Measurements from ENCODE around the gene PAK1. TPM values are rescaled to one million over a fixed set of nuclear protein-coding genes. Genes with fewer than 3 reads are reported as not detected.
A peak's percentile ranks its signal among the peaks of the same experiment; 100 is the strongest.

Gene PAK1
- total and polyA plus RNA-seq, 2 of the 4 experiments (the other 2 are of a cell fraction): 34.3 to 60.6 TPM

DNA sequence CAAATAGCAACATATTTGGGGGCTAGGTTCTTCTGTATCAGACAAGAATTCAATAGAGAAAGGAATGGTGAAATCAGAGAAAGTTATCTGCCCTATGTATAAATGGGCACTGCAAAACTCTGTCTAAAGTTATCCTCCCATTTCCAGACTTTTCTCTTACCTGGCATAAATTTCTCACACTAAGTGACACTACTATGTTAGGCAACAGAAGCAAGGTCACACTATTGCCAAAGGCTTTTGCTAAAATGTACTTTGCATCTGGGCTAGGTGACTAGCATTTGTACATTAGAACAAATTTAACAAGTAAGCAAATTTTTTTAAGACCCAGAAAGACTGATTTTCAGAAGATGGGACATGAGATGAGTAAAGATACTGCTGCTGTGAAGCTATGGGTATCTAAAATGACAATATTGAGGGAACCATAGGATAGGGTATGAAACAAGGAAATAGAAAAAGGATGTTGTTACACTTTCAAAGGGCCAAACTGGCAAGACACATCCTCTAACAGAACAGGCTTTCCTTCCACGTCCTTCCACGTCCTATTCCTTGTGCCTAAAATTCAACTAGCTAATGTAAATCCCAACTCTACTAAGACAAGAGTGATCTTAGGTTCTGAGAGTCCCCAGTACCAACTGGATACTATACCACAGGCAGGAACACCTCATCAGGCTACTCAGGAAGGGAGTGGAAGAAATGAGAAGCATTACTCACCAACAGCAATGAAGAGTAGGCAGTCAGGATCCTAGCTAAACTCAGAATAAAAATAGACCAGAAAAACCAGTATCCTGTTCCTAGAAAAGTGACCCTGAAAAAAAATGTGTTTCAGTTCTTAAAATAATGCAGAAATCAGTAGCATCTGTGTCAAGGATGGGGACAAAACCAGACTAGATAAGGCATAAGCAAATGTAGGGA lies 195.0 kb downstream of the PAK1 start (continued):
- no peak for TF ChIP-seq MAFK (IDR thresholded peaks at IDR 0.05; ENCODE audit: low read depth, low read length)

- Histone ChIP-seq H3K9ac (ENCODE audit: low read depth, low read length) (no peak overlapping the region), H3K18ac (ENCODE audit: low read depth, low read length) (no peak overlapping the region), H2AFZ (replicated peaks; ENCODE audit: low read length, poor library complexity) (no peak overlapping the region), H3K4me1 (ENCODE audit: control insufficient read depth, insufficient read depth, low read length) (peaks cover 2% of the 10 kb centered on the region; the same call in 1 of the 2 replicates), H3K4ac (ENCODE audit: low read depth, low read length) (no peak overlapping the region), H4K5ac (ENCODE audit: low read depth, low read length) (no peak overlapping the region), H3K4me2 (ENCODE audit: low read depth, low read length) (no peak overlapping the region), H2AK9ac (replicated peaks; ENCODE audit: low read depth, low read length, poor library complexity) (no peak overlapping the region), H2AK5ac (ENCODE audit: low read depth, low read length) (no peak overlapping the region), H2BK20ac (ENCODE audit: low read depth, low read length) (no peak overlapping the region), H3K79me1 (ENCODE audit: low read depth in 1 of 2, low read length in 2 of 2) (no peaks in the 10 kb centered on the region), H3K36me3 (ENCODE audit: control insufficient read depth, insufficient read depth, low read length) (no peaks in the 10 kb centered on the region), H3K23ac (ENCODE audit: low read depth, low read length) (no peak overlapping the region), H4K20me1 (ENCODE audit: insufficient read depth, low read length) (no peaks in the 10 kb centered on the region), H3K27ac (ENCODE audit: insufficient read depth, low read length) (no peak overlapping the region), H3K9me1 (ENCODE audit: insufficient read depth, low read length) (0 out of 2 replicates have a peak, but pooled peaks cover 2% of the 10 kb centered on the region), H2BK15ac (ENCODE audit: low read depth, low read length) (no peak overlapping the region), H4K91ac (ENCODE audit: insufficient read depth, low read depth, low read length) (no peak overlapping the region), H2BK5ac (ENCODE audit: low read depth, low read length, poor library complexity, severe bottlenecking) (no peak overlapping the region), H4K8ac (ENCODE audit: low read depth in 2 of 2, low read length in 2 of 2) (no peak overlapping the region), H3K4me3 (ENCODE audit: insufficient read depth, low read depth, low read length) (no peak overlapping the region), H3K27me3 (ENCODE audit: control insufficient read depth, insufficient read depth, low read length) (no peaks in the 10 kb centered on the region), H3K14ac (replicated peaks; ENCODE audit: low read depth, low read length) (no peak overlapping the region), H3K56ac (ENCODE audit: extremely low read depth, insufficient read depth, low read length) (no peak overlapping the region), H3K9me3 (ENCODE audit: control insufficient read depth, insufficient read depth, low read length) (no peaks in the 10 kb centered on the region), H2BK120ac (ENCODE audit: low read depth, low read length) (no peak overlapping the region)
- ATAC-seq (ENCODE audit: low read depth) (no peak), DNase-seq (peak; percentile 7)
- in situ Hi-C loops (cut with MboI; ENCODE audit: low sequenced_read_pairs) (no loop called here), dilution Hi-C loops (cut with HindIII; ENCODE audit: low sequenced_read_pairs, unreplicated experiment) (no loop called here), intact Hi-C loops (cut with micrococcal nuclease) (no loop called here)
- no TSS peak for BruUV-seq (replicated peaks)
- ChIA-PET CTCF (no interaction called here), POLR2A (ENCODE audit: unreplicated experiment) (no interaction called here)
- 83% methylated on average over 2 of the region's 2 CpGs; no CpG with 5 or more reads in 1 of the 2 experiments for WGBS, 2 experiments (ENCODE audit: extremely low coverage in 2 of 2, insufficient read length in 1 of 2)
- TF ChIP-seq RFX5 (IDR thresholded peaks at IDR 0.05; ENCODE audit: low read depth, low read length) (no peak), RAD21 (IDR thresholded peaks at IDR 0.05; ENCODE audit: low read length) (no peak), MXI1 (IDR thresholded peaks at IDR 0.05; ENCODE audit: borderline replicate concordance, low read depth, low read length) (no peak), CTCF (conservative IDR thresholded peaks at IDR 0.05; ENCODE audit: low read depth, low read length) (no peak), SMC3 (IDR thresholded peaks at IDR 0.05; ENCODE audit: low read depth, low read length) (no peak), MAFK (IDR thresholded peaks at IDR 0.05; ENCODE audit: low read depth, low read length) (no peak), NFE2L2 (IDR thresholded peaks at IDR 0.05; ENCODE audit: low read depth, low read length) (no peak), ELK1 (IDR thresholded peaks at IDR 0.05; ENCODE audit: borderline replicate concordance, low read depth, low read length) (no peak), BHLHE40 (IDR thresholded peaks at IDR 0.05; ENCODE audit: low read depth, low read length) (no peak), USF2 (IDR thresholded peaks at IDR 0.05; ENCODE audit: low read depth, low read length) (no peak), CHD1 (IDR thresholded peaks at IDR 0.05; ENCODE audit: low read depth, low read length) (no peak), POLR2A (IDR thresholded peaks at IDR 0.05; ENCODE audit: low read depth, low read length) (no peak)
Measured at GRCh38 chr11:77276271-77276670, 197.6 kb downstream of the PAK1 start.

Measured in IMR-90 (cell line).